Gastrocnemius medialis (tissue), 4 donors: ENCODE results near the gene KCNG4. TPM values are rescaled to one million over a fixed set of nuclear protein-coding genes. Genes with fewer than 3 reads are reported as not detected.
"Not testable (repeated sequence)": the region's sequence is repeated elsewhere in the genome, so short reads cannot be mapped to it uniquely, and the experiment has no call there.

ENCODE experiments used
- ATAC-seq, 2 donors: fragments of 150-250 bp; one replicate each; pipeline ENCODE4 v1.9.1; 2016
- DNase-seq, 2 donors: peaks; one replicate each; pipeline ENCODE4 v3.0.0-alpha.2; 2019
- H3K27ac ChIP-seq, 4 donors: fragments of 200-600 bp; sonication (generic); 1 replicate in 1 of 4; 2 replicates in 3 of 4; pipeline ENCODE4 v1.5.1; 2016 to 2018; ENCODE audit warnings: mild to moderate bottlenecking in 2 of 4, moderate library complexity in 1 of 4
- H3K27me3 ChIP-seq, 3 donors: fragments of 200-600 bp; sonication (generic) in 2 of 3; 1 replicate in 1 of 3; 2 replicates in 2 of 3; pipeline versions ENCODE4 v1.5.1 to v1.6.0; 2016 to 2019; ENCODE audit warnings: mild to moderate bottlenecking in 1 of 3, moderate library complexity in 1 of 3
- H3K36me3 ChIP-seq, 2 donors: fragments of 200-600 bp; sonication (generic) in 1 of 2; one replicate each; pipeline ENCODE4 v1.5.1; 2017 to 2018
- H3K4me1 ChIP-seq, 2 donors: fragments of 200-600 bp; sonication (generic) in 1 of 2; one replicate each; pipeline ENCODE4 v1.5.1; 2016 to 2017; ENCODE audit warnings: mild to moderate bottlenecking in 2 of 2
- H3K4me3 ChIP-seq, 4 donors: fragments of 200-600 bp; sonication (generic) in 3 of 4; 1 replicate in 1 of 4; 2 replicates in 3 of 4; pipeline ENCODE4 v1.5.1; 2016 to 2019; ENCODE audit warnings: mild to moderate bottlenecking in 2 of 4
- H3K9me3 ChIP-seq, 3 donors: fragments of 200-600 bp; sonication (generic) in 2 of 3; 1 replicate in 1 of 3; 2 replicates in 2 of 3; pipeline ENCODE4 v1.5.1; 2016 to 2019
- CTCF ChIP-seq, 5 experiments: fragments of 450-650 bp in 3 of 5; fragments of 200-600 bp in 2 of 5; sonication (generic) in 2 of 5; IDR thresholded peaks in 4 of 5; conservative IDR thresholded peaks in 1 of 5; 1 replicate in 4 of 5; 2 replicates in 1 of 5; pipeline ENCODE4 v1.5.1; 2016 to 2019; ENCODE audit warnings: antibody characterized with exemption in 5 of 5, mild to moderate bottlenecking in 3 of 5, moderate library complexity in 3 of 5
- POLR2A ChIP-seq, 2 donors: fragments of 450-650 bp; IDR thresholded peaks; one replicate each; pipeline ENCODE4 v1.6.1; 2017; ENCODE audit warnings: antibody characterized with exemption in 2 of 2, mild to moderate bottlenecking in 2 of 2, moderate library complexity in 2 of 2
- in situ Hi-C, 4 donors: fragments of 200-750 bp; cut with MboI; loops; one replicate each; pipeline versions ENCODE4 v1.15.0 to v1.8.0; 2017; ENCODE audit warnings: low sequenced_read_pairs in 4 of 4
- intact Hi-C: fragments of 100-400 bp; cut with DNase I; formaldehyde crosslinking; loops from one replicate; pipeline ENCODE4 v1.15.1; 2023; ENCODE audit warnings: low total_unique reads
- total RNA-seq, 4 donors: library from RNA; depleted of rRNA; stranded (reverse); fragments of >200 nt; gene quantifications; one replicate each; pipeline versions ENCODE4 v1.1.0 to v1.2.3, GENCODE V29; 2016

The KCNG4 gene
- total RNA-seq, 4 donors from 2014 or later = not detected

GRCh38 chr16:84205976-84206691 is 33.7 kb downstream of the KCNG4 start:
- in situ Hi-C loops (no loop called here), intact Hi-C loops (no loop called here)
- TF ChIP-seq POLR2A (IDR thresholded peaks at IDR 0.05) (no peak), CTCF (IDR thresholded peaks at IDR 0.05 in 4 of 5, conservative IDR thresholded peaks at IDR 0.05 in 1 of 5) (no peak)
- ATAC-seq = no peak
- Histone ChIP-seq H3K36me3 (no peaks in the 10 kb centered on the region), H3K9me3 (no peaks in the 10 kb centered on the region), H3K27me3 (no peaks in the 10 kb centered on the region), H3K27ac (no peak overlapping the region), H3K4me1 (no peaks in the 10 kb centered on the region), H3K4me3 (no peak overlapping the region)
- no peak for DNase-seq

- in situ Hi-C loops, intact Hi-C loops, H3K27ac ChIP-seq, DNase-seq, H3K4me3 ChIP-seq, H3K36me3 ChIP-seq, H3K27me3 ChIP-seq, H3K9me3 ChIP-seq, ATAC-seq, H3K4me1 ChIP-seq: not testable (repeated sequence)
These were observed 34.7 kb downstream of the KCNG4 start for GRCh38 chr16:84205123-84205522.

- not testable (repeated sequence) for H3K4me3 ChIP-seq
These were observed 35.3 kb downstream of the KCNG4 start for GRCh38 chr16:84204551-84204950.

GRCh38 chr16:84199861-84200260 is 40.0 kb downstream of the KCNG4 start:
- TF ChIP-seq POLR2A (IDR thresholded peaks at IDR 0.05) (no peak), CTCF (IDR thresholded peaks at IDR 0.05 in 4 of 5, conservative IDR thresholded peaks at IDR 0.05 in 1 of 5) (no peak)
- intact Hi-C loops (no loop called here), in situ Hi-C loops (loop anchor here in 2 of 4 donors (25.0 kb wide), 3 partner anchors 113 to 388 kb away; partner anchors contain the start of genes HSBP1 (in 1 of the 2), NECAB2 (in 1 of the 2) and OSGIN1 (in 1 of the 2))
- peaks cover 0 to 3% of the 10 kb centered on the region in 2 donors for H3K4me1 ChIP-seq
- H3K36me3 ChIP-seq = no peaks in the 10 kb centered on the region
- H3K27me3 ChIP-seq = peaks cover 0 to 4% (median 0%) of the 10 kb centered on the region in 3 donors
- ATAC-seq (peak; percentile 60 to 94), DNase-seq (peak; percentile 50 to 56)
- no peak overlapping the region for H3K4me3 ChIP-seq
- H3K27ac ChIP-seq = peak overlapping the region in 1 of 4 donors; percentile 61
- no peaks in the 10 kb centered on the region for H3K9me3 ChIP-seq

More at GRCh38 chr16:84204551-84204950, 35.3 kb downstream of the KCNG4 start:
- H3K36me3 ChIP-seq, H3K27me3 ChIP-seq, intact Hi-C loops, ATAC-seq, in situ Hi-C loops, H3K27ac ChIP-seq, DNase-seq, H3K4me1 ChIP-seq, H3K9me3 ChIP-seq: not testable (repeated sequence)

- DNase-seq (no peak), ATAC-seq (no peak)
- TF ChIP-seq POLR2A (IDR thresholded peaks at IDR 0.05) = no peak
- Histone ChIP-seq H3K4me3 (no peak overlapping the region), H3K27me3 (peaks cover 0 to 4% (median 0%) of the 10 kb centered on the region in 3 donors), H3K27ac (no peak overlapping the region), H3K36me3 (no peaks in the 10 kb centered on the region), H3K9me3 (no peaks in the 10 kb centered on the region), H3K4me1 (peaks cover 0 to 3% of the 10 kb centered on the region in 2 donors)
- in situ Hi-C loops (loop anchor here in 2 of 4 donors (25.0 kb wide), 3 partner anchors 112 to 387 kb away; partner anchors contain the start of genes HSBP1 (in 1 of the 2), NECAB2 (in 1 of the 2) and OSGIN1 (in 1 of the 2)), intact Hi-C loops (no loop called here)
These were observed 40.7 kb downstream of the KCNG4 start for GRCh38 chr16:84199097-84199496.

- TF ChIP-seq CTCF (IDR thresholded peaks at IDR 0.05 in 4 of 5, conservative IDR thresholded peaks at IDR 0.05 in 1 of 5) = no peak
- no peak for TF ChIP-seq POLR2A (IDR thresholded peaks at IDR 0.05)
- intact Hi-C loops (no loop called here), in situ Hi-C loops (loop anchor here in 2 of 4 donors (25.0 kb wide), 3 partner anchors 111 to 386 kb away; partner anchors contain the start of genes HSBP1 (in 1 of the 2), NECAB2 (in 1 of the 2) and OSGIN1 (in 1 of the 2))
- Histone ChIP-seq H3K4me1 (peaks cover 0 to 3% of the 10 kb centered on the region in 2 donors), H3K4me3 (no peak overlapping the region), H3K27ac (no peak overlapping the region), H3K27me3 (peaks cover 0 to 4% (median 0%) of the 10 kb centered on the region in 3 donors), H3K9me3 (no peaks in the 10 kb centered on the region), H3K36me3 (no peaks in the 10 kb centered on the region)
- ATAC-seq (no peak), DNase-seq (no peak)
These were observed 41.4 kb downstream of the KCNG4 start for GRCh38 chr16:84198401-84198800.
